SK-N-SH (cell line): Measurements from ENCODE around the gene CATSPER3. TPM values are rescaled to one million over a fixed set of nuclear protein-coding genes. Genes with fewer than 3 reads are reported as not detected.
A peak's percentile ranks its signal among the peaks of the same experiment; 100 is the strongest.

ENCODE experiments used
- CTCF ChIA-PET: fragments of 300-600, 350-600 bp; formaldehyde crosslinking; extraction: SDS; loops from one replicate; lab custom pipeline; 2021; lab: Yijun Ruan, JAX
- POLR2A ChIA-PET: fragments of 350-600 bp; sonication (Branson Sonifier 250); formaldehyde crosslinking; extraction: SDS; loops from one replicate; lab custom pipeline; 2020; ENCODE audit warnings: antibody characterized with exemption, inconsistent platforms; lab: Yijun Ruan, JAX
- DNase-seq: peaks from one replicate; pipeline ENCODE4 v3.0.0; 2012
- H2AFZ ChIP-seq: fragments of 200-600 bp; sonication (generic); 2 replicates; pipeline ENCODE4 v1.8.1; 2016; ENCODE audit warnings: antibody characterized with exemption, mild to moderate bottlenecking, low read depth
- H3F3A ChIP-seq: fragments of 200-600 bp; sonication (generic); replicated peaks from 2 replicates; pipeline ENCODE3; 2016; ENCODE audit warnings: antibody characterized with exemption, mild to moderate bottlenecking; ENCODE audit not compliant: insufficient read depth
- H3K27ac ChIP-seq, 2 experiments: fragments of 200-500 bp in 1 of 2; fragments of 200-600 bp in 1 of 2; sonication (Bioruptor generic) in 1 of 2; sonication (generic), shearing (Covaris generic) in 1 of 2; 2 replicates each; pipeline versions ENCODE4 v1.5.1 to v1.6.1; 2014 to 2016; ENCODE audit warnings: low read depth in 2 of 2, inconsistent platforms in 1 of 2, low read length in 1 of 2, mild to moderate bottlenecking in 1 of 2, mixed read lengths in 1 of 2
- H3K27me3 ChIP-seq: fragments of 200-600 bp; sonication (generic), shearing (Covaris generic); 2 replicates; pipeline ENCODE4 v1.6.1; 2016; ENCODE audit warnings: mixed run types; ENCODE audit not compliant: insufficient read depth
- H3K36me3 ChIP-seq, 2 experiments: fragments of 200-500 bp in 1 of 2; fragments of 200-600 bp in 1 of 2; sonication (Bioruptor generic) in 1 of 2; sonication (generic) in 1 of 2; replicated peaks in 1 of 2; 2 replicates each; pipeline versions ENCODE3 to v1.5.1; 2014 to 2016; ENCODE audit warnings: low read length in 1 of 2, mild to moderate bottlenecking in 1 of 2; ENCODE audit not compliant: insufficient read depth in 2 of 2, control insufficient read depth in 1 of 2
- H3K4me1 ChIP-seq, 2 experiments: fragments of 200-500 bp in 1 of 2; fragments of 200-600 bp in 1 of 2; sonication (Bioruptor generic) in 1 of 2; sonication (generic), shearing (Covaris generic) in 1 of 2; 2 replicates each; pipeline versions ENCODE4 v1.5.1 to v1.6.1; 2014 to 2016; ENCODE audit warnings: low read depth in 1 of 2, low read length in 1 of 2, mixed run types in 1 of 2; ENCODE audit not compliant: insufficient read depth in 2 of 2, control insufficient read depth in 1 of 2
- H3K4me2 ChIP-seq: fragments of 200-600 bp; sonication (generic), shearing (Covaris generic); 2 replicates; pipeline ENCODE4 v1.6.1; 2017; ENCODE audit warnings: mixed run types
- H3K4me3 ChIP-seq, 2 experiments: fragments of 200-500 bp in 1 of 2; fragments of 200-600 bp in 1 of 2; sonication (Bioruptor generic) in 1 of 2; sonication (generic), shearing (Covaris generic) in 1 of 2; 2 replicates each; pipeline versions ENCODE4 v1.5.1 to v1.8.1; 2014 to 2016; ENCODE audit warnings: low read depth in 2 of 2, inconsistent platforms in 1 of 2, low read length in 1 of 2, mild to moderate bottlenecking in 1 of 2, mixed read lengths in 1 of 2, moderate library complexity in 1 of 2
- H3K79me2 ChIP-seq: fragments of 200-600 bp; sonication (generic); 2 replicates; pipeline ENCODE4 v1.8.1; 2017; ENCODE audit warnings: mild to moderate bottlenecking; ENCODE audit not compliant: insufficient read depth
- H3K9ac ChIP-seq: fragments of 200-600 bp; sonication (generic); 2 replicates; pipeline ENCODE4 v1.6.1; 2017; ENCODE audit warnings: mixed run types
- H3K9me2 ChIP-seq: fragments of 200-600 bp; sonication (generic); 2 replicates; pipeline ENCODE4 v1.6.1; 2017; ENCODE audit warnings: mixed run types
- H3K9me3 ChIP-seq: fragments of 200-600 bp; sonication (generic); 2 replicates; pipeline ENCODE4 v1.6.1; 2017; ENCODE audit warnings: mixed run types, mild to moderate bottlenecking, moderate library complexity
- H4K20me1 ChIP-seq: fragments of 200-600 bp; sonication (generic); 2 replicates; pipeline ENCODE4 v1.6.1; 2017; ENCODE audit warnings: mild to moderate bottlenecking, mixed run types; ENCODE audit not compliant: insufficient read depth
- CHD2 ChIP-seq: fragments of 150-350 bp; IDR thresholded peaks from 2 replicates; pipeline ENCODE4 v1.6.1; 2018; ENCODE audit warnings: low read length; ENCODE audit not compliant: partially characterized antibody
- ELF1 ChIP-seq: IDR thresholded peaks from 2 replicates; pipeline ENCODE4 v1.4.0; 2012
- EZH2phosphoT487 ChIP-seq: fragments of 200-600 bp; sonication (generic); IDR thresholded peaks from 2 replicates; pipeline ENCODE4 v1.6.1; 2017; ENCODE audit warnings: low read depth, mixed run types, mild to moderate bottlenecking, antibody characterized with exemption, moderate library complexity, borderline replicate concordance
- FOXM1 ChIP-seq: IDR thresholded peaks from 2 replicates; pipeline ENCODE4 v1.4.0; 2012; ENCODE audit warnings: low read depth, mild to moderate bottlenecking
- GABPA ChIP-seq: IDR thresholded peaks from 2 replicates; pipeline ENCODE4 v1.4.0; 2012; ENCODE audit warnings: low read depth, mild to moderate bottlenecking
- GATA2 ChIP-seq: sonication (generic); formaldehyde crosslinking; IDR thresholded peaks from 2 replicates; pipeline ENCODE4 v1.5.0; 2020; ENCODE audit warnings: mild to moderate bottlenecking, missing genetic modification reagents
- JUND ChIP-seq: IDR thresholded peaks from 2 replicates; pipeline ENCODE4 v1.4.0; 2012
- MXI1 ChIP-seq: IDR thresholded peaks from 2 replicates; pipeline ENCODE4 v1.6.1; 2012; ENCODE audit warnings: mild to moderate bottlenecking, low read depth, low read length, improper control_type of control experiment
- NFIC ChIP-seq: IDR thresholded peaks from 2 replicates; pipeline ENCODE4 v1.4.0; 2012; ENCODE audit warnings: borderline replicate concordance
- NRF1 ChIP-seq: IDR thresholded peaks from 2 replicates; pipeline ENCODE4 v1.6.1; 2012; ENCODE audit warnings: low read depth, mild to moderate bottlenecking, low read length
- POLR2AphosphoS5 ChIP-seq: IDR thresholded peaks from 2 replicates; pipeline ENCODE4 v1.6.1; 2012; ENCODE audit warnings: low read depth, low read length
- RXRA ChIP-seq: IDR thresholded peaks from 2 replicates; pipeline ENCODE4 v1.4.0; 2012; ENCODE audit warnings: low read depth, mild to moderate bottlenecking, borderline replicate concordance
- SIN3A ChIP-seq: IDR thresholded peaks from 2 replicates; pipeline ENCODE4 v1.6.1; 2012; ENCODE audit warnings: low read depth, mild to moderate bottlenecking, low read length, moderate library complexity, borderline replicate concordance
- TEAD4 ChIP-seq: IDR thresholded peaks from 2 replicates; pipeline ENCODE4 v1.4.0; 2012; ENCODE audit warnings: mild to moderate bottlenecking, borderline replicate concordance; ENCODE audit not compliant: insufficient read depth
- USF1 ChIP-seq: IDR thresholded peaks from 2 replicates; pipeline ENCODE4 v1.4.0; 2012; ENCODE audit warnings: low read depth, borderline replicate concordance
- USF2 ChIP-seq: fragments of 150-350 bp; IDR thresholded peaks from 2 replicates; pipeline ENCODE4 v1.6.1; 2017; ENCODE audit warnings: antibody characterized with exemption, low read length, low read depth, borderline replicate concordance
- YY1 ChIP-seq: IDR thresholded peaks from 2 replicates; pipeline ENCODE4 v1.4.0; 2012; ENCODE audit warnings: low read depth, mild to moderate bottlenecking
- WGBS: methylation state at CpG from one replicate; pipeline ENCODE4 v1.1.6; 2017; ENCODE audit warnings: low lambda C conversion rate; 5-methylcytosine and 5-hydroxymethylcytosine counted together
- polyA plus RNA-seq, 3 experiments: library from polyadenylated mRNA; depleted of rRNA; stranded (reverse); fragments of >200 nt; gene quantifications; 2 replicates each; pipeline ENCODE4 v1.2.3, GENCODE V29; 2012
- TF ChIP-seq, protein P1 (sequence below): IDR thresholded peaks from 2 replicates; pipeline ENCODE4; 2012

CATSPER3 gene
- polyA plus RNA-seq, 1 of the 3 experiments (the other 2 are of a cell fraction): 0.26 TPM

GRCh38 chr5:135019314-135019713 lies 51.6 kb downstream of the CATSPER3 start:
- no peaks in the 10 kb centered on the region for H3F3A ChIP-seq
- DNase-seq: no peak
- no peaks in the 10 kb centered on the region for H3K9me3 ChIP-seq
- no peaks in the 10 kb centered on the region for H3K79me2 ChIP-seq
- H3K9ac ChIP-seq: no peak overlapping the region
- H3K4me3 ChIP-seq: no peak overlapping the region
- no peaks in the 10 kb centered on the region; a peak in 1 of 4 replicates for H3K4me1 ChIP-seq
- ChIA-PET CTCF (interaction anchor here (0.9 to 1.0 kb wide), 2 partner anchors 9 to 102 kb away, joined by 3 read pairs; no protein-coding TSS in a partner anchor), POLR2A (no interaction called here)
- no peaks in the 10 kb centered on the region for H3K36me3 ChIP-seq
- 50% methylated on average over 5 of the region's 5 CpGs for WGBS
- peaks cover 5% of the 10 kb centered on the region; the same call in 1 of the 2 replicates for H3K27me3 ChIP-seq
- H3K9me2 ChIP-seq: no peaks in the 10 kb centered on the region
- no peak overlapping the region for H3K4me2 ChIP-seq
- H3K27ac ChIP-seq: no peak overlapping the region
- H4K20me1 ChIP-seq: no peaks in the 10 kb centered on the region
- TF ChIP-seq JUND: no peak
- TF ChIP-seq TEAD4: no peak
- TF ChIP-seq EZH2phosphoT487: no peak
- no peak for TF ChIP-seq RXRA
- no peak for TF ChIP-seq ELF1
- no peak for TF ChIP-seq NFIC
- TF ChIP-seq POLR2AphosphoS5: no peak
- H2AFZ ChIP-seq: no peak overlapping the region

GRCh38 chr5:135020111-135020895 lies 52.6 kb downstream of the CATSPER3 start:
- no peak for TF ChIP-seq GATA2 (CRISPR knock-in tag)
- no peak for TF ChIP-seq FOXM1
- no peak for TF ChIP-seq GABPA
- H3K27me3 ChIP-seq: peaks cover 5% of the 10 kb centered on the region; the same call in 1 of the 2 replicates
- 76% methylated on average over 16 of the region's 16 CpGs for WGBS
- no peak overlapping the region for H3K27ac ChIP-seq
- H3K4me1 ChIP-seq: no peaks in the 10 kb centered on the region; a peak in 1 of 4 replicates
- POLR2A ChIA-PET: no interaction called here
- no peaks in the 10 kb centered on the region for H4K20me1 ChIP-seq
- no peaks in the 10 kb centered on the region for H3K9me2 ChIP-seq
- DNase-seq: peak; percentile 30
- H3K36me3 ChIP-seq: no peaks in the 10 kb centered on the region
- H2AFZ ChIP-seq: no peak overlapping the region
- no peaks in the 10 kb centered on the region for H3K9me3 ChIP-seq
- H3F3A ChIP-seq: no peaks in the 10 kb centered on the region
- CTCF ChIA-PET: interaction anchor here (1.0 kb wide), 1 partner anchor 10 kb away, joined by 3 read pairs; no protein-coding TSS in a partner anchor
- H3K4me2 ChIP-seq: no peak overlapping the region
- no peaks in the 10 kb centered on the region for H3K79me2 ChIP-seq
- no peak overlapping the region for H3K4me3 ChIP-seq
- no peak overlapping the region for H3K9ac ChIP-seq

DNA sequence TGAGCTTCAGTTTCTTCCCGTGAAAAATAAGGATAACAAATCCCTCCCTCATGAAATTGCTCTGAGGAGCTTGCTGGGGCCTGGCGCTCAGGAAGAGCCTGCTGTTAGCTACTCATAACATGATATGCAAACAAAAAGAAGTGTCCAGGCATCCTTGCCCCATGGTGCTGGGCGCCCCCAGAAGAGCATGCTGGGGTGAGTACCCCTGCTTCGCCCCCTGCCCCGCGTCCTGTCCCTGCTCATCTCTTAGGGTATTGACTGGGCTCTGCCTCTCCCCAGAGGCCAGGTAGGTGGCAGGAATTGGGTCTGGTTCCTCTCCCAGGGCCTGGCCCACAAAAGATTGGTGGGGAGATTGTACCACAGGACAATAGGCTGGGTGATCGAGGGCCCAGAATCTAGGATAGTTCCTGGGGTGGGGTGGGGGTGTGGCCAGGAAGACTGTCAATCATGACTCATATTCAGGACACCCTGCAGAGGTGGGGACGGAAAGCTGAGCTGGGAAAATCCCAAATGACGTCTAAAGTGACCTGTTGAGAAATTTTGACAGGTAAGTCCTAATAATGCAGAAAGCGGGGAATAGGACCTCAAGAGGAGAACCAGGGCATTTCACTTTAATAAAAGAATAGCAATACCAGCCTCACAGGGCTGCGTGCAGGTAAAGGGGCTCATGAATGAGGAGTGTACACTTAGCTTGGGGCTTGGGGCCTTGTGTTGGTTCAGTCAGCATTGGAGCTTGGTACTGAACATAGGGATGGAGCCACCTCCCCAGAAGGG lies 57.4 kb downstream of the CATSPER3 start:
- H3K4me3 ChIP-seq: no peak overlapping the region
- H2AFZ ChIP-seq: no peak overlapping the region
- H3K36me3 ChIP-seq: no peaks in the 10 kb centered on the region
- H3K9me3 ChIP-seq: no peaks in the 10 kb centered on the region
- H3K4me2 ChIP-seq: no peak overlapping the region
- no peaks in the 10 kb centered on the region for H4K20me1 ChIP-seq
- CTCF ChIA-PET: interaction anchor here (0.7 to 1.4 kb wide), 5 partner anchors 9 to 723 kb away, joined by 3 to 6 read pairs (median 3); partner anchors contain the start of gene PCBD2
- no peaks in the 10 kb centered on the region for H3K79me2 ChIP-seq
- H3K27ac ChIP-seq: no peak overlapping the region
- WGBS: 81% methylated on average over 11 of the region's 11 CpGs
- no peak for DNase-seq
- no peaks in the 10 kb centered on the region; a peak in 1 of 4 replicates for H3K4me1 ChIP-seq
- POLR2A ChIA-PET: no interaction called here
- H3K27me3 ChIP-seq: peaks cover 45% of the 10 kb centered on the region
- no peaks in the 10 kb centered on the region for H3F3A ChIP-seq
- no peaks in the 10 kb centered on the region for H3K9me2 ChIP-seq
- no peak overlapping the region for H3K9ac ChIP-seq
- TF ChIP-seq GABPA (no peak), MXI1 (no peak), GATA2 (CRISPR knock-in tag) (no peak), YY1 (no peak), CHD2 (no peak), USF2 (no peak), NRF1 (no peak), USF1 (no peak), NFIC (no peak), SIN3A (no peak), TEAD4 (no peak), ELF1 (no peak), FOXM1 (no peak)
- TF ChIP-seq, protein P1, sequence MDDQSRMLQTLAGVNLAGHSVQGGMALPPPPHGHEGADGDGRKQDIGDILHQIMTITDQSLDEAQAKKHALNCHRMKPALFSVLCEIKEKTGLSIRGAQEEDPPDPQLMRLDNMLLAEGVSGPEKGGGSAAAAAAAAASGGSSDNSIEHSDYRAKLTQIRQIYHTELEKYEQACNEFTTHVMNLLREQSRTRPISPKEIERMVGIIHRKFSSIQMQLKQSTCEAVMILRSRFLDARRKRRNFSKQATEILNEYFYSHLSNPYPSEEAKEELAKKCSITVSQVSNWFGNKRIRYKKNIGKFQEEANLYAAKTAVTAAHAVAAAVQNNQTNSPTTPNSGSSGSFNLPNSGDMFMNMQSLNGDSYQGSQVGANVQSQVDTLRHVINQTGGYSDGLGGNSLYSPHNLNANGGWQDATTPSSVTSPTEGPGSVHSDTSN: no peak
